Measurements from ENCODE around the gene ITPRIPL2. TPM values are rescaled to one million over a fixed set of nuclear protein-coding genes. Genes with fewer than 3 reads are reported as not detected.

ITPRIPL2 gene
- total and polyA plus RNA-seq, 2 of the 13 experiments (the other 11 are each of a cell fraction or from before 2014, with no cell fraction given): 5.9 to 12.6 TPM

DNA sequence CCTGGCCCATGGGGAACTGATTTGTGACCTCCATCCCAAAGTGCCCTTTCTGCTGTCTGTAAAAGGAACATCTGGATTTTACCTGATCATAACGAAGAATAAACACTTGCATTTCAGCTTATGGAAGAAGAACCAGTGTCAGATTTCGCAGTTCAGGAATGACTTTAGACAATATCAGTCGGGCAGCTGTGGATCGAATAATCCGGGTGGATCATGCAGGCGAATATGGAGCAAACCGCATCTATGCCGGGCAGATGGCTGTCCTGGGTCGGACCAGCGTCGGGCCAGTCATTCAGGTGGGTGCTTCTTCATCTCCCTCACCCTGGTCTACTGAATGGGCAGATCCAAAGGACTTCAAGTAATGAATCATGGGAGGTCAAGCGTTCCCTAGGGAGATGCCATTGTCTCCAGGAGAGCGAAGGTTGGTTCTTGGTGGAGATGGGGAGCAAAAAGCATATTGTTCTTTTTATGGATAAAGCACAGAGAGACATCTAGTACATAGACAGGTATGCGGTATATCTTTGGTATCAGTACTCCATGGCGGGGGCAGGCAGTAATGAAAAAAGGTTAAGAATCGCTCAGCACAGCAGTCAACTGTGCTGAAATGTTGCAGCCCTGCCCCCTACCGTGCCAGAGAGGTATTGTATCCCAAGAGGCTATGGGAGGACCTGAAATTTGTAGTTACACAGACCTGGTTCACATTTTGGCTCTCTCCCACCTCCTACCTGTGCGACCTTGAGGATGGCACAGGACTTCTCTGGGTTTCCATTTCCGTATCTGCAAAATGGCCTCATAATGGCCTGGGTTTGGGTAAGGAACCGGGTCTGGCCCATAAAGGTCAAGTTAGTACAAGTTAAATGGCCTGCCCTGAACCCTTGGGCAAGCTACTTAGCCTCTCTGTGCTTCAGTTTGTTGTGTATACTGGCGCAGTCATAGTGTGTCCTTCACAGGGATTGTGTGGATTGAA is 41.7 kb upstream of the ITPRIPL2 start (continued):
- TF ChIP-seq BORCS8-MEF2B (CRISPR knock-in tag; IDR thresholded peaks at IDR 0.05) (no peak), ZBTB38 (CRISPR knock-in tag; IDR thresholded peaks at IDR 0.05) (peak; percentile 7; the same call in 1 of the 2 replicates), ELF3 (CRISPR knock-in tag; IDR thresholded peaks at IDR 0.05) (peak; percentile 25; the same call in 1 of the 2 replicates), TCF12 (IDR thresholded peaks at IDR 0.05) (no peak), TCF12 (CRISPR knock-in tag; IDR thresholded peaks at IDR 0.05) (no peak), MTA1 (CRISPR knock-in tag; IDR thresholded peaks at IDR 0.05; ENCODE audit: borderline replicate concordance) (no peak), KDM5A (IDR thresholded peaks at IDR 0.05; ENCODE audit: borderline replicate concordance, low read length) (no peak), KLF16 (CRISPR knock-in tag; IDR thresholded peaks at IDR 0.05) (0 out of 4 replicates have a peak, but pooled peaks of 1 of the 2 experiments have one; percentile 53), ZNF720 (CRISPR knock-in tag; IDR thresholded peaks at IDR 0.05) (0 out of 2 replicates have a peak, but pooled peaks have one; percentile 48), PRPF4 (IDR thresholded peaks at IDR 0.05; ENCODE audit: low read depth, low read length, poor library complexity, severe bottlenecking) (no peak), ZNF501 (CRISPR knock-in tag; IDR thresholded peaks at IDR 0.05) (no peak), IKZF5 (CRISPR knock-in tag; IDR thresholded peaks at IDR 0.05) (peak; percentile 63; the same call in 1 of the 2 replicates), ATF7-NPFF (CRISPR knock-in tag; IDR thresholded peaks at IDR 0.05; ENCODE audit: low read depth) (no peak), ZNF746 (CRISPR knock-in tag; IDR thresholded peaks at IDR 0.05) (0 out of 2 replicates have a peak, but pooled peaks have one; percentile 45), ONECUT2 (CRISPR knock-in tag; IDR thresholded peaks at IDR 0.05) (no peak), ZFP90 (CRISPR knock-in tag; IDR thresholded peaks at IDR 0.05; ENCODE audit: borderline replicate concordance) (0 out of 2 replicates have a peak, but pooled peaks have one; percentile 69), SRY (CRISPR knock-in tag; IDR thresholded peaks at IDR 0.05) (peak; percentile 45; the same call in 1 of the 2 replicates), ERF (CRISPR knock-in tag; IDR thresholded peaks at IDR 0.05) (peak; percentile 86; the same call in 1 of the 2 replicates), ZNF563 (CRISPR knock-in tag; IDR thresholded peaks at IDR 0.05) (no peak)
- TF ChIP-seq, protein P1, sequence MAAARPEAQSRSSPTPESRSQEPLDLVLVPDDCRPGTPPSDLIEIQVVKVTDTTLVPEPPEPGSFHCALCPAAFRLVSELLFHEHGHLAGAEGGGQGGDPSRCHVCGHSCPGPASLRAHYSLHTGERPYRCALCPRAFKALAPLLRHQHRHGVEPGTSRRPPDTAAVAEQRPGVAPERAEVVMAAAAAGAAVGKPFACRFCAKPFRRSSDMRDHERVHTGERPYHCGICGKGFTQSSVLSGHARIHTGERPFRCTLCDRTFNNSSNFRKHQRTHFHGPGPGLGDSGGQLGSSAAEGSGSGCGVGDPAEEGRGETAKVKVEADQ (CRISPR knock-in tag; IDR thresholded peaks at IDR 0.05; ENCODE audit: borderline replicate concordance): no peak
- TF ChIP-seq, protein P2, sequence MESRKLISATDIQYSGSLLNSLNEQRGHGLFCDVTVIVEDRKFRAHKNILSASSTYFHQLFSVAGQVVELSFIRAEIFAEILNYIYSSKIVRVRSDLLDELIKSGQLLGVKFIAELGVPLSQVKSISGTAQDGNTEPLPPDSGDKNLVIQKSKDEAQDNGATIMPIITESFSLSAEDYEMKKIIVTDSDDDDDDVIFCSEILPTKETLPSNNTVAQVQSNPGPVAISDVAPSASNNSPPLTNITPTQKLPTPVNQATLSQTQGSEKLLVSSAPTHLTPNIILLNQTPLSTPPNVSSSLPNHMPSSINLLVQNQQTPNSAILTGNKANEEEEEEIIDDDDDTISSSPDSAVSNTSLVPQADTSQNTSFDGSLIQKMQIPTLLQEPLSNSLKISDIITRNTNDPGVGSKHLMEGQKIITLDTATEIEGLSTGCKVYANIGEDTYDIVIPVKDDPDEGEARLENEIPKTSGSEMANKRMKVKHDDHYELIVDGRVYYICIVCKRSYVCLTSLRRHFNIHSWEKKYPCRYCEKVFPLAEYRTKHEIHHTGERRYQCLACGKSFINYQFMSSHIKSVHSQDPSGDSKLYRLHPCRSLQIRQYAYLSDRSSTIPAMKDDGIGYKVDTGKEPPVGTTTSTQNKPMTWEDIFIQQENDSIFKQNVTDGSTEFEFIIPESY (CRISPR knock-in tag; IDR thresholded peaks at IDR 0.05): peak; percentile 76
- TF ChIP-seq, protein P3, sequence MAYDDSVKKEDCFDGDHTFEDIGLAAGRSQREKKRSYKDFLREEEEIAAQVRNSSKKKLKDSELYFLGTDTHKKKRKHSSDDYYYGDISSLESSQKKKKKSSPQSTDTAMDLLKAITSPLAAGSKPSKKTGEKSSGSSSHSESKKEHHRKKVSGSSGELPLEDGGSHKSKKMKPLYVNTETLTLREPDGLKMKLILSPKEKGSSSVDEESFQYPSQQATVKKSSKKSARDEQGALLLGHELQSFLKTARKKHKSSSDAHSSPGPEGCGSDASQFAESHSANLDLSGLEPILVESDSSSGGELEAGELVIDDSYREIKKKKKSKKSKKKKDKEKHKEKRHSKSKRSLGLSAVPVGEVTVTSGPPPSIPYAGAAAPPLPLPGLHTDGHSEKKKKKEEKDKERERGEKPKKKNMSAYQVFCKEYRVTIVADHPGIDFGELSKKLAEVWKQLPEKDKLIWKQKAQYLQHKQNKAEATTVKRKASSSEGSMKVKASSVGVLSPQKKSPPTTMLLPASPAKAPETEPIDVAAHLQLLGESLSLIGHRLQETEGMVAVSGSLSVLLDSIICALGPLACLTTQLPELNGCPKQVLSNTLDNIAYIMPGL (CRISPR knock-in tag; IDR thresholded peaks at IDR 0.05; ENCODE audit: borderline replicate concordance in 1 of 2, low read depth in 1 of 2): peak; percentile 65 to 72

Measured in HepG2 (cell line).